ENCODE measurements around the gene DNER. TPM values are rescaled to one million over a fixed set of nuclear protein-coding genes. Genes with fewer than 3 reads are reported as not detected.
"Not testable (repeated sequence)": the region's sequence is repeated elsewhere in the genome, so short reads cannot be mapped to it uniquely, and the experiment has no call there.

The DNER gene
- total and polyA plus RNA-seq, 8 donors: 0.06 to 2.4 (median 1.9) TPM

DNA sequence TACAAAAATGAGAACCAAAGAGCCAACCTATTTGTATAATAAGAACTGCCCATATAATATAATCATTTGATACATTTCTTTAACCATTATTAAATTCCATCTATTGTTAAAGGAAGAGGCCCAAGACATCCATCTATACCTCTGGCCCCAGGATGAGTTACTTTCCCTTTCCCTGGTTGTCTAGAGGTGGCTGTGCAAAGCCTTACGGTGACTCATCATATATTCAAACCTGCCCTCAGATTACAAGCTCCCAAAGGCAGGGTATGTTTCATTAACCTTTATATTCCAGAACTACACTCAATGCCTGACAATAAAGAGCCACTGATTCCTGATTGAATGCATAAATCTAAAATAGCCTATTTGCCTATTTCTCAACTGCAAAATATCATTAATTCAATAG, 337.5 kb downstream of the DNER start:
- TF ChIP-seq, protein P1, sequence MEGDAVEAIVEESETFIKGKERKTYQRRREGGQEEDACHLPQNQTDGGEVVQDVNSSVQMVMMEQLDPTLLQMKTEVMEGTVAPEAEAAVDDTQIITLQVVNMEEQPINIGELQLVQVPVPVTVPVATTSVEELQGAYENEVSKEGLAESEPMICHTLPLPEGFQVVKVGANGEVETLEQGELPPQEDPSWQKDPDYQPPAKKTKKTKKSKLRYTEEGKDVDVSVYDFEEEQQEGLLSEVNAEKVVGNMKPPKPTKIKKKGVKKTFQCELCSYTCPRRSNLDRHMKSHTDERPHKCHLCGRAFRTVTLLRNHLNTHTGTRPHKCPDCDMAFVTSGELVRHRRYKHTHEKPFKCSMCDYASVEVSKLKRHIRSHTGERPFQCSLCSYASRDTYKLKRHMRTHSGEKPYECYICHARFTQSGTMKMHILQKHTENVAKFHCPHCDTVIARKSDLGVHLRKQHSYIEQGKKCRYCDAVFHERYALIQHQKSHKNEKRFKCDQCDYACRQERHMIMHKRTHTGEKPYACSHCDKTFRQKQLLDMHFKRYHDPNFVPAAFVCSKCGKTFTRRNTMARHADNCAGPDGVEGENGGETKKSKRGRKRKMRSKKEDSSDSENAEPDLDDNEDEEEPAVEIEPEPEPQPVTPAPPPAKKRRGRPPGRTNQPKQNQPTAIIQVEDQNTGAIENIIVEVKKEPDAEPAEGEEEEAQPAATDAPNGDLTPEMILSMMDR (IDR thresholded peaks at IDR 0.05): no peak
- no peak overlapping the region for H3K4me3 ChIP-seq
- H3K36me3 ChIP-seq: no peaks in the 10 kb centered on the region
- H3K9me3 ChIP-seq: no peaks in the 10 kb centered on the region
- intact Hi-C loops (cut with DNase I): no loop called here
- no peak for ATAC-seq
- no peaks in the 10 kb centered on the region for H3K4me1 ChIP-seq
- H3K27ac ChIP-seq: no peak overlapping the region
- no peaks in the 10 kb centered on the region for H3K27me3 ChIP-seq
- no peak for DNase-seq

- no peaks in the 10 kb centered on the region for H3K27me3 ChIP-seq
- no peaks in the 10 kb centered on the region for H3K4me1 ChIP-seq
- H3K27ac ChIP-seq: no peak overlapping the region
- no peaks in the 10 kb centered on the region for H3K9me3 ChIP-seq
- no peak for ATAC-seq
- H3K36me3 ChIP-seq: no peaks in the 10 kb centered on the region
- intact Hi-C loops (cut with DNase I): no loop called here
- TF ChIP-seq, protein P1 (IDR thresholded peaks at IDR 0.05): no peak
- DNase-seq: no peak
- H3K4me3 ChIP-seq: no peak overlapping the region
Observed at GRCh38 chr2:229375251-229375650, 339.1 kb downstream of the DNER start.

DNA sequence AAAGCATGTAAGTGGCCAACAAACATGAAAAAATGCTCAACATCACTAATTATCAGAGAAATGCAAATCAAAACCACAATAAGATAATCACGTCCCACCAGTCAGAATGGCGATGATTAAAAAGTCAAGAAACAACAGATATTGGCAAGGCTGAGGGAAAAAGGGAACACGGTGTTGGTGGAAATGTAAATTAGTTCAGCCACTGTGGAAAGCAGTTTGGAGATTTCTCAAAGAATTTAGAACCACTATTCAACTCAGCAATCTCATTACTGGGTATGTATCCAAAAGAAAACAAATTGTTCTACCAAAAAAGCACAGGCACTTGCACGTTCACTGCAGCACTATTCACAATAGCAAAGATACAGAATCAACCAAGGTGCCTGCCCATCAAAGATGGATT, 341.0 kb downstream of the DNER start:
- H3K27ac ChIP-seq; intact Hi-C loops (cut with DNase I); H3K27me3 ChIP-seq; DNase-seq; H3K36me3 ChIP-seq; ATAC-seq; H3K4me1 ChIP-seq; H3K4me3 ChIP-seq; H3K9me3 ChIP-seq: not testable (repeated sequence)

- Histone ChIP-seq H3K27ac (no peak overlapping the region), H3K4me1 (no peaks in the 10 kb centered on the region), H3K27me3 (no peaks in the 10 kb centered on the region), H3K9me3 (peaks cover 0 to 12% of the 10 kb centered on the region in 2 donors), H3K4me3 (no peak overlapping the region), H3K36me3 (no peaks in the 10 kb centered on the region)
- no peak for DNase-seq
- ATAC-seq: peak; percentile 26
- intact Hi-C loops (cut with DNase I): no loop called here
- TF ChIP-seq, protein P1 (IDR thresholded peaks at IDR 0.05): no peak
Observed at GRCh38 chr2:229372207-229372606, 342.1 kb downstream of the DNER start.

DNA sequence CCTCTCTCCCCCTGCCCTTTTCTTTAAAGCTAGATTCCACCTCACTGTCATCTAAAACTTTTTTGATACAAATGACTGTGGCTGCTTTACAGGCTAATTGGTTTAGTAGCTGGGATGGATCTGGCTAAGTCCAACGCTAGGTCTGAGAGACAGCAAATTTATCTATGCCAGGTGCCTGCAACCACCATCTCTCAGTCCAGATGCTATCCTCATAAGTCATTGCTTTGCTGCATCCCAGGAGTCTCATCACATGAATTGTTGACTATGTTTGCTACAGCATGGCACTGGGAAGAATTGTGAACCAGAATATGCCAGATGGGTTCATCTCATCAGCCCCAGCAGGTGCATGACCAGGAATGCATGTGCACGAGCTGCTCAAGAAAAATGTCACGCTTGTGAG, 343.3 kb downstream of the DNER start:
- DNase-seq: no peak
- Histone ChIP-seq H3K9me3 (peaks cover 0 to 12% of the 10 kb centered on the region in 2 donors), H3K4me3 (no peak overlapping the region), H3K27ac (no peak overlapping the region), H3K36me3 (no peaks in the 10 kb centered on the region), H3K4me1 (no peaks in the 10 kb centered on the region), H3K27me3 (no peaks in the 10 kb centered on the region)
- TF ChIP-seq, protein P1 (IDR thresholded peaks at IDR 0.05): no peak
- ATAC-seq: no peak
- intact Hi-C loops (cut with DNase I): no loop called here

- ATAC-seq (no peak), DNase-seq (no peak)
- H3K4me1 ChIP-seq: no peaks in the 10 kb centered on the region
- H3K27me3 ChIP-seq: no peaks in the 10 kb centered on the region
- peaks cover 0 to 12% of the 10 kb centered on the region in 2 donors for H3K9me3 ChIP-seq
- H3K36me3 ChIP-seq: no peaks in the 10 kb centered on the region
- H3K4me3 ChIP-seq: no peak overlapping the region
- intact Hi-C loops (cut with DNase I): no loop called here
- no peak overlapping the region for H3K27ac ChIP-seq
- TF ChIP-seq, protein P1 (IDR thresholded peaks at IDR 0.05): no peak
Observed at GRCh38 chr2:229370509-229370908, 343.8 kb downstream of the DNER start.
